ENCODE results near the gene DVL3.
"Not testable (repeated sequence)": the region's sequence is repeated elsewhere in the genome, so short reads cannot be mapped to it uniquely, and the experiment has no call there.

The DVL3 gene

DNA sequence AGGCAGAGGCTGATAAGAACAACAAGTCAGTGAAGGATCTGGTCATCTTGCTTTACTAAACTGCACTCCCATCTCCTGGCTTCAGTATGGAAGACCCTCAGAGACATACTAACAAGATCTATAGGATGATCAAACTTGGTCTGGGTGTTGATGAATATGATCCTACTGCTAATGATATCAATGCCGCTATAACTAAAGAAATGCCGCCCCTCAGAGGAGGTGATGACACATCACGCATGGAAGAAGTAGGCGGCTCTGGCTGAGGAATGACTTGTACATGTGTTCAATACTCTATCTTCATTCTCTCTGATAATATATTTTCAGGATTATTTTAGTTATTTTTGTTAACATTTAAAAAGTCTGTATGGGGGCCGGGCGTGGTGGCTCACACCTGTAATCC lies 37.5 kb upstream of the DVL3 start:
- no peak overlapping the region for H3K4me3 ChIP-seq (ENCODE audit: low read length)
- no peaks in the 10 kb centered on the region for H3K79me2 ChIP-seq (ENCODE audit: control insufficient read depth, low read length)
- H3F3A ChIP-seq (ENCODE audit: control insufficient read depth, insufficient read depth) = no peaks in the 10 kb centered on the region
- no peaks in the 10 kb centered on the region for H3K9me2 ChIP-seq (replicated peaks; ENCODE audit: control insufficient read depth, low read length)
- H3K4me2 ChIP-seq (ENCODE audit: low read length) = no peak overlapping the region
- no peaks in the 10 kb centered on the region for H3K9me3 ChIP-seq (ENCODE audit: control insufficient read depth, insufficient read depth, low read length)
- no peaks in the 10 kb centered on the region for H3K36me3 ChIP-seq (ENCODE audit: control insufficient read depth, low read length)
- no peaks in the 10 kb centered on the region for H3K4me1 ChIP-seq (ENCODE audit: control insufficient read depth, low read length)
- no peaks in the 10 kb centered on the region for H4K20me1 ChIP-seq (ENCODE audit: control insufficient read depth, insufficient read depth, low read depth, low read length)
- peaks cover 23% of the 10 kb centered on the region for H3K27me3 ChIP-seq (ENCODE audit: control insufficient read depth, low read length)
- H3K27ac ChIP-seq (ENCODE audit: low read depth, low read length) = no peak overlapping the region
- TF ChIP-seq EZH2phosphoT487 (IDR thresholded peaks at IDR 0.05; ENCODE audit: borderline replicate concordance, low read length) = no peak
- TF ChIP-seq, protein P1, sequence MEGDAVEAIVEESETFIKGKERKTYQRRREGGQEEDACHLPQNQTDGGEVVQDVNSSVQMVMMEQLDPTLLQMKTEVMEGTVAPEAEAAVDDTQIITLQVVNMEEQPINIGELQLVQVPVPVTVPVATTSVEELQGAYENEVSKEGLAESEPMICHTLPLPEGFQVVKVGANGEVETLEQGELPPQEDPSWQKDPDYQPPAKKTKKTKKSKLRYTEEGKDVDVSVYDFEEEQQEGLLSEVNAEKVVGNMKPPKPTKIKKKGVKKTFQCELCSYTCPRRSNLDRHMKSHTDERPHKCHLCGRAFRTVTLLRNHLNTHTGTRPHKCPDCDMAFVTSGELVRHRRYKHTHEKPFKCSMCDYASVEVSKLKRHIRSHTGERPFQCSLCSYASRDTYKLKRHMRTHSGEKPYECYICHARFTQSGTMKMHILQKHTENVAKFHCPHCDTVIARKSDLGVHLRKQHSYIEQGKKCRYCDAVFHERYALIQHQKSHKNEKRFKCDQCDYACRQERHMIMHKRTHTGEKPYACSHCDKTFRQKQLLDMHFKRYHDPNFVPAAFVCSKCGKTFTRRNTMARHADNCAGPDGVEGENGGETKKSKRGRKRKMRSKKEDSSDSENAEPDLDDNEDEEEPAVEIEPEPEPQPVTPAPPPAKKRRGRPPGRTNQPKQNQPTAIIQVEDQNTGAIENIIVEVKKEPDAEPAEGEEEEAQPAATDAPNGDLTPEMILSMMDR (IDR thresholded peaks at IDR 0.05; ENCODE audit: low read depth, low read length, poor library complexity, severe bottlenecking) = no peak

DNA sequence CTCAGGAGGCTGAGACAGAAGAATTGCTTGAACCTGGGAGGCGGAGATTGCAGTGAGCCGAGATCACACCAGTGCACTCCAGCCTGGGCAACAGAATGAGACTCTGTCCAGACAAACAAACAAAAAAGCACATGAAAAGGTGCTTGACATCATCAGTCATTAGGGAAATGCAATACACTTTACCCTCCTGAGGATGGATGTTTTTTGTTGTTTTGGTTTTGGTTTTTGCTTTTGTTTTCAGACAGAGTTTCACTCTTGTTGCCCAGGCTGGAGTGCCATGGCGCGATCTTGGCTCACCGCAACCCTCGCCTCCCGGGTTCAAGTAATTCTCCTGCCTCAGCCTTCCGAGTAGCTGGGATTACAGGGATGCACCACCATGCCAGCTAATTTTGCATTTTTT lies 34.1 kb upstream of the DVL3 start:
- not testable (repeated sequence) for H3K4me1 ChIP-seq (ENCODE audit: control insufficient read depth, low read length)

DNA sequence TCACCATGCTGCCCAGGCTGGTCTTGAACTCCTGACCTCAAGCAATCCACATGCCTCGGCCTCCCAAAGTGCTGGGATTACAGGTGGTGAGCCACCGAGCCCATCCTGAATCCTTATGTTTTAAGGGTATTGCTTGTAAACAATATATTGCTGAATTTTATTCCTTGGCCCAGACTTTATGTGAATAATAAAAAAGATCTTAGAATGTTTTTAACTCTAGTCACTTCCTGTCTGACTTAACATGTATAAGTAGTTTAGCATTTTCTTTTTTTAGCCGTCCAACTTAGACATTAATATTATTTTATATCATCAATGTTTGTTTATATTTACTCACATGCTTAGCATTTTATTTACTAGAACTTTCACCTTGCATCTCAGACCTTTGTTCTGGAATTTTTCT lies 29.2 kb upstream of the DVL3 start:
- no peaks in the 10 kb centered on the region for H3F3A ChIP-seq (ENCODE audit: control insufficient read depth, insufficient read depth)
- no peaks in the 10 kb centered on the region for H3K27me3 ChIP-seq (ENCODE audit: control insufficient read depth, low read length)
- no peak overlapping the region for H3K4me3 ChIP-seq (ENCODE audit: low read length)
- no peak for TF ChIP-seq EZH2phosphoT487 (IDR thresholded peaks at IDR 0.05; ENCODE audit: borderline replicate concordance, low read length)
- TF ChIP-seq, protein P1 (IDR thresholded peaks at IDR 0.05; ENCODE audit: low read depth, low read length, poor library complexity, severe bottlenecking) = no peak
- no peak overlapping the region for H3K27ac ChIP-seq (ENCODE audit: low read depth, low read length)
- no peaks in the 10 kb centered on the region for H3K79me2 ChIP-seq (ENCODE audit: control insufficient read depth, low read length)
- no peaks in the 10 kb centered on the region for H4K20me1 ChIP-seq (ENCODE audit: control insufficient read depth, insufficient read depth, low read depth, low read length)
- H3K36me3 ChIP-seq (ENCODE audit: control insufficient read depth, low read length) = no peaks in the 10 kb centered on the region
- no peaks in the 10 kb centered on the region for H3K9me3 ChIP-seq (ENCODE audit: control insufficient read depth, insufficient read depth, low read length)
- no peaks in the 10 kb centered on the region for H3K4me1 ChIP-seq (ENCODE audit: control insufficient read depth, low read length)
- no peaks in the 10 kb centered on the region for H3K9me2 ChIP-seq (replicated peaks; ENCODE audit: control insufficient read depth, low read length)
- no peak overlapping the region for H3K4me2 ChIP-seq (ENCODE audit: low read length)

More for the DNA sequence above, 34.1 kb upstream of the DVL3 start:
- H3K9me3 ChIP-seq (ENCODE audit: control insufficient read depth, insufficient read depth, low read length); H4K20me1 ChIP-seq (ENCODE audit: control insufficient read depth, insufficient read depth, low read depth, low read length); H3K79me2 ChIP-seq (ENCODE audit: control insufficient read depth, low read length); H3K27me3 ChIP-seq (ENCODE audit: control insufficient read depth, low read length); H3K4me3 ChIP-seq (ENCODE audit: low read length); H3F3A ChIP-seq (ENCODE audit: control insufficient read depth, insufficient read depth); H3K36me3 ChIP-seq (ENCODE audit: control insufficient read depth, low read length); H3K9me2 ChIP-seq (replicated peaks; ENCODE audit: control insufficient read depth, low read length); H3K4me2 ChIP-seq (ENCODE audit: low read length); H3K27ac ChIP-seq (ENCODE audit: low read depth, low read length): not testable (repeated sequence)

DNA sequence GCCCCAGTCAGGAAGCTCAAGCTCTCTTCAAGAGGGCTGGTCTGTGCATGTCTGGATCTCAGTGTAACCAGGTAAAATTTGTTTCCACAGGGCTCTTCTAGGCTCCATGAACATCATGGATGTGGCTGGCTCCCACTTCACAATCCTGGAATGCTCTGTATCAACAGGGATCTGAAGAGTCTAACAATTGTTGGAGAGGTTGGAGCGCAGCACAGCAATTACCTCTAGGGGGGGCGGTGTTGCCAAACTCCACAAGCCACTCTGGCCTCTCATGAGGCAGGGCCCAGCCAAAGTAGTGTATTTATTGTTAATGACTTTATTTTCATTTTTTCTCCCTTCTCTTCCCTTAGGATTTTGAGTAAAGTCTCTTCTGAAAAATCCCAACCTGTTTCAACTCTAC lies 26.2 kb upstream of the DVL3 start:
- no peaks in the 10 kb centered on the region for H3K27me3 ChIP-seq (ENCODE audit: control insufficient read depth, low read length)

More for the DNA sequence above, 26.2 kb upstream of the DVL3 start:
- Histone ChIP-seq H3K4me2 (ENCODE audit: low read length) (no peak overlapping the region), H3K4me3 (ENCODE audit: low read length) (no peak overlapping the region), H3K9me2 (replicated peaks; ENCODE audit: control insufficient read depth, low read length) (no peaks in the 10 kb centered on the region), H3K9me3 (ENCODE audit: control insufficient read depth, insufficient read depth, low read length) (no peaks in the 10 kb centered on the region), H3K36me3 (ENCODE audit: control insufficient read depth, low read length) (no peaks in the 10 kb centered on the region), H3K27ac (ENCODE audit: low read depth, low read length) (no peak overlapping the region), H4K20me1 (ENCODE audit: control insufficient read depth, insufficient read depth, low read depth, low read length) (no peaks in the 10 kb centered on the region), H3K79me2 (ENCODE audit: control insufficient read depth, low read length) (peaks cover 4% of the 10 kb centered on the region; the same call in 1 of the 2 replicates), H3F3A (ENCODE audit: control insufficient read depth, insufficient read depth) (0 out of 2 replicates have a peak, but pooled peaks cover 7% of the 10 kb centered on the region), H3K4me1 (ENCODE audit: control insufficient read depth, low read length) (peaks cover 7% of the 10 kb centered on the region)
- TF ChIP-seq, protein P1 (IDR thresholded peaks at IDR 0.05; ENCODE audit: low read depth, low read length, poor library complexity, severe bottlenecking) = peak; percentile 53
- TF ChIP-seq EZH2phosphoT487 (IDR thresholded peaks at IDR 0.05; ENCODE audit: borderline replicate concordance, low read length) = no peak
